IMR-90 (cell line): ENCODE measurements around the gene NAA38. TPM values are rescaled to one million over a fixed set of nuclear protein-coding genes. Genes with fewer than 3 reads are reported as not detected.
A peak's percentile ranks its signal among the peaks of the same experiment; 100 is the strongest.

Experiments
- ATAC-seq: fragments of 200-7000 bp; cut with Tn5 transposase; 2 replicates; pipeline ENCODE4 v1.9.1; 2020; ENCODE audit warnings: low read depth, mild to moderate bottlenecking, moderate library complexity
- BruUV-seq: library from RNA; stranded (reverse); fragments of 400-500 nt; replicated peaks from 2 replicates; lab custom pipeline; 2021; lab: Mats Ljungman, UMichigan
- CTCF ChIA-PET: fragments of 300-600 bp; formaldehyde crosslinking; extraction: SDS; loops from one replicate; lab custom pipeline; 2021; ENCODE audit warnings: antibody characterized with exemption; lab: Yijun Ruan, JAX
- POLR2A ChIA-PET: fragments of 300-600 bp; sonication (Branson Sonifier 250); formaldehyde crosslinking; loops from one replicate; lab custom pipeline; 2022; ENCODE audit warnings: antibody characterized with exemption; ENCODE audit not compliant: unreplicated experiment; lab: Charles Lee
- DNase-seq: peaks from one replicate; pipeline ENCODE4 v3.0.0; 2013
- H2AFZ ChIP-seq: replicated peaks from 2 replicates; pipeline ENCODE3; 2013; ENCODE audit warnings: low read length, mild to moderate bottlenecking; ENCODE audit not compliant: poor library complexity
- H2AK5ac ChIP-seq: 2 replicates; pipeline ENCODE4 v1.6.1; 2013; ENCODE audit warnings: low read depth, low read length, inconsistent platforms
- H2AK9ac ChIP-seq: replicated peaks from 2 replicates; pipeline ENCODE3; 2013; ENCODE audit warnings: mild to moderate bottlenecking, low read depth, low read length, moderate library complexity; ENCODE audit not compliant: poor library complexity
- H2BK120ac ChIP-seq: 2 replicates; pipeline ENCODE4 v1.6.1; 2013; ENCODE audit warnings: low read depth, low read length, inconsistent platforms
- H2BK15ac ChIP-seq: 3 replicates; pipeline ENCODE4 v1.6.1; 2013; ENCODE audit warnings: low read depth, low read length, inconsistent platforms
- H2BK20ac ChIP-seq: 2 replicates; pipeline ENCODE4 v1.6.1; 2013; ENCODE audit warnings: low read depth, mild to moderate bottlenecking, inconsistent platforms, low read length, moderate library complexity
- H2BK5ac ChIP-seq: 2 replicates; pipeline ENCODE4 v1.6.1; 2013; ENCODE audit warnings: mild to moderate bottlenecking, low read depth, low read length, inconsistent platforms; ENCODE audit not compliant: poor library complexity, severe bottlenecking
- H3K14ac ChIP-seq: replicated peaks from 2 replicates; pipeline ENCODE4 v1.6.1; 2013; ENCODE audit warnings: low read depth, low read length, inconsistent platforms
- H3K18ac ChIP-seq: 2 replicates; pipeline ENCODE4 v1.6.1; 2013; ENCODE audit warnings: low read depth, low read length, control low read depth
- H3K23ac ChIP-seq: 2 replicates; pipeline ENCODE4 v1.6.1; 2013; ENCODE audit warnings: low read depth, low read length, inconsistent platforms
- H3K27ac ChIP-seq: 2 replicates; pipeline ENCODE4 v1.5.1; 2013; ENCODE audit warnings: mild to moderate bottlenecking, control low read depth, low read length; ENCODE audit not compliant: insufficient read depth
- H3K27me3 ChIP-seq: 2 replicates; pipeline ENCODE4 v1.6.1; 2013; ENCODE audit warnings: low read length; ENCODE audit not compliant: control insufficient read depth, insufficient read depth
- H3K36me3 ChIP-seq: 2 replicates; pipeline ENCODE4 v1.6.1; 2013; ENCODE audit warnings: low read length, mixed read lengths; ENCODE audit not compliant: control insufficient read depth, insufficient read depth
- H3K4ac ChIP-seq: 2 replicates; pipeline ENCODE4 v1.6.1; 2013; ENCODE audit warnings: low read depth, low read length, inconsistent platforms
- H3K4me1 ChIP-seq: 2 replicates; pipeline ENCODE4 v1.6.1; 2013; ENCODE audit warnings: low read length, mixed read lengths; ENCODE audit not compliant: control insufficient read depth, insufficient read depth
- H3K4me2 ChIP-seq: 2 replicates; pipeline ENCODE4 v1.6.1; 2013; ENCODE audit warnings: low read depth, mild to moderate bottlenecking, control low read depth, low read length, moderate library complexity
- H3K4me3 ChIP-seq: 2 replicates; pipeline ENCODE4 v1.5.1; 2013; ENCODE audit warnings: low read depth, mild to moderate bottlenecking, control low read depth, low read length, moderate library complexity; ENCODE audit not compliant: insufficient read depth
- H3K56ac ChIP-seq: 2 replicates; pipeline ENCODE4 v1.6.1; 2013; ENCODE audit warnings: low read length, inconsistent platforms; ENCODE audit not compliant: insufficient read depth; ENCODE audit errors: extremely low read depth
- H3K79me1 ChIP-seq, 2 experiments: 2 replicates each; pipeline ENCODE4 v1.6.1; 2013; ENCODE audit warnings: low read length in 2 of 2, inconsistent platforms in 1 of 2, low read depth in 1 of 2
- H3K9ac ChIP-seq: 2 replicates; pipeline ENCODE4 v1.6.1; 2013; ENCODE audit warnings: low read depth, low read length, control low read depth
- H3K9me1 ChIP-seq: 2 replicates; pipeline ENCODE4 v1.6.1; 2013; ENCODE audit warnings: low read length, inconsistent platforms; ENCODE audit not compliant: insufficient read depth
- H3K9me3 ChIP-seq: 2 replicates; pipeline ENCODE4 v1.6.1; 2013; ENCODE audit warnings: low read length; ENCODE audit not compliant: control insufficient read depth, insufficient read depth
- H4K20me1 ChIP-seq: 2 replicates; pipeline ENCODE4 v1.6.1; 2013; ENCODE audit warnings: low read length, inconsistent platforms; ENCODE audit not compliant: insufficient read depth
- H4K5ac ChIP-seq: 2 replicates; pipeline ENCODE4 v1.6.1; 2013; ENCODE audit warnings: mild to moderate bottlenecking, low read depth, low read length, control low read depth
- H4K8ac ChIP-seq, 2 experiments: 2 replicates each; pipeline ENCODE4 v1.6.1; 2013; ENCODE audit warnings: low read depth in 2 of 2, low read length in 2 of 2, control low read depth in 1 of 2, inconsistent platforms in 1 of 2
- H4K91ac ChIP-seq: 2 replicates; pipeline ENCODE4 v1.6.1; 2013; ENCODE audit warnings: low read depth, low read length, inconsistent platforms; ENCODE audit not compliant: insufficient read depth
- BHLHE40 ChIP-seq: fragments of 150-350 bp; IDR thresholded peaks from 2 replicates; pipeline ENCODE4 v1.6.1; 2016; ENCODE audit warnings: mild to moderate bottlenecking, low read depth, low read length
- CHD1 ChIP-seq: IDR thresholded peaks from 2 replicates; pipeline ENCODE4 v1.6.1; 2012; ENCODE audit warnings: low read depth, low read length, improper control_type of control experiment
- FOS ChIP-seq: fragments of 150-350 bp; IDR thresholded peaks from 2 replicates; pipeline ENCODE4 v1.6.1; 2016; ENCODE audit warnings: low read depth, low read length
- MAFK ChIP-seq: IDR thresholded peaks from 2 replicates; pipeline ENCODE4 v1.6.1; 2012; ENCODE audit warnings: low read depth, low read length, improper control_type of control experiment
- MAZ ChIP-seq: IDR thresholded peaks from 2 replicates; pipeline ENCODE4 v1.6.1; 2012; ENCODE audit warnings: low read depth, mild to moderate bottlenecking, low read length, improper control_type of control experiment, moderate library complexity, borderline replicate concordance
- MXI1 ChIP-seq: IDR thresholded peaks from 2 replicates; pipeline ENCODE4 v1.6.1; 2012; ENCODE audit warnings: low read depth, mild to moderate bottlenecking, low read length, moderate library complexity, borderline replicate concordance
- NFE2L2 ChIP-seq: fragments of 150-350 bp; IDR thresholded peaks from 2 replicates; pipeline ENCODE4 v1.6.1; 2016; ENCODE audit warnings: low read depth, mild to moderate bottlenecking, low read length
- POLR2A ChIP-seq: IDR thresholded peaks from 2 replicates; pipeline ENCODE4 v1.6.1; 2012; ENCODE audit warnings: mild to moderate bottlenecking, low read depth, low read length
- RAD21 ChIP-seq: IDR thresholded peaks from 2 replicates; pipeline ENCODE4 v1.6.1; 2012; ENCODE audit warnings: low read length, improper control_type of control experiment
- RCOR1 ChIP-seq: IDR thresholded peaks from 2 replicates; pipeline ENCODE4 v1.6.1; 2012; ENCODE audit warnings: mild to moderate bottlenecking, low read length, improper control_type of control experiment; ENCODE audit not compliant: insufficient replicate concordance
- RFX5 ChIP-seq: IDR thresholded peaks from 2 replicates; pipeline ENCODE4 v1.8.0; 2012; ENCODE audit warnings: low read depth, mild to moderate bottlenecking, low read length, moderate library complexity
- SMC3 ChIP-seq: fragments of 150-350 bp; IDR thresholded peaks from 2 replicates; pipeline ENCODE4 v1.6.1; 2016; ENCODE audit warnings: low read depth, mild to moderate bottlenecking, antibody characterized with exemption, low read length, moderate library complexity
- WGBS, 2 experiments: methylation state at CpG; one replicate each; pipeline versions ENCODE4 v1.1.5 to v1.1.7; 2013; ENCODE audit warnings: missing lambda C conversion rate in 2 of 2; ENCODE audit not compliant: insufficient read length in 1 of 2; ENCODE audit errors: extremely low coverage in 2 of 2; 5-methylcytosine and 5-hydroxymethylcytosine counted together
- dilution Hi-C: fragments of 300-500 bp; cut with HindIII; formaldehyde crosslinking; loops from one replicate; pipeline ENCODE4 v1.14.3; 2018; ENCODE audit warnings: low sequenced_read_pairs; ENCODE audit not compliant: unreplicated experiment
- in situ Hi-C: fragments of 300-500 bp; cut with MboI; formaldehyde crosslinking; loops from 3 replicates; pipeline ENCODE4 v1.14.3; 2019; ENCODE audit warnings: low sequenced_read_pairs, inconsistent platforms, mixed read lengths
- intact Hi-C: fragments of 100-400 bp; cut with micrococcal nuclease; formaldehyde crosslinking; loops from 2 replicates; pipeline ENCODE4 v1.10.0; 2022
- polyA plus RNA-seq, 3 experiments: library from polyadenylated mRNA; depleted of rRNA; stranded (reverse); fragments of >200 nt; gene quantifications; 2 replicates each; pipeline ENCODE4 v1.2.3, GENCODE V29; 2012; ENCODE audit warnings: low replicate concordance in 1 of 3
- total RNA-seq: library from RNA; depleted of rRNA; stranded (reverse); fragments of >200 nt; gene quantifications from 2 replicates; pipeline ENCODE4 v1.2.3, GENCODE V29; 2012
- TF ChIP-seq, protein P1 (sequence below): conservative IDR thresholded peaks from 2 replicates; pipeline ENCODE4 v1.5.1; 2012; ENCODE audit warnings: mild to moderate bottlenecking, low read depth, low read length, improper control_type of control experiment
- TF ChIP-seq, protein P2 (sequence below): fragments of 150-350 bp; IDR thresholded peaks from 2 replicates; pipeline ENCODE4 v1.6.1; 2017; ENCODE audit warnings: mild to moderate bottlenecking, antibody characterized with exemption, low read length, low read depth

The NAA38 gene
- total and polyA plus RNA-seq, 2 of the 4 experiments (the other 2 are of a cell fraction): 40.7 to 76.8 TPM

DNA sequence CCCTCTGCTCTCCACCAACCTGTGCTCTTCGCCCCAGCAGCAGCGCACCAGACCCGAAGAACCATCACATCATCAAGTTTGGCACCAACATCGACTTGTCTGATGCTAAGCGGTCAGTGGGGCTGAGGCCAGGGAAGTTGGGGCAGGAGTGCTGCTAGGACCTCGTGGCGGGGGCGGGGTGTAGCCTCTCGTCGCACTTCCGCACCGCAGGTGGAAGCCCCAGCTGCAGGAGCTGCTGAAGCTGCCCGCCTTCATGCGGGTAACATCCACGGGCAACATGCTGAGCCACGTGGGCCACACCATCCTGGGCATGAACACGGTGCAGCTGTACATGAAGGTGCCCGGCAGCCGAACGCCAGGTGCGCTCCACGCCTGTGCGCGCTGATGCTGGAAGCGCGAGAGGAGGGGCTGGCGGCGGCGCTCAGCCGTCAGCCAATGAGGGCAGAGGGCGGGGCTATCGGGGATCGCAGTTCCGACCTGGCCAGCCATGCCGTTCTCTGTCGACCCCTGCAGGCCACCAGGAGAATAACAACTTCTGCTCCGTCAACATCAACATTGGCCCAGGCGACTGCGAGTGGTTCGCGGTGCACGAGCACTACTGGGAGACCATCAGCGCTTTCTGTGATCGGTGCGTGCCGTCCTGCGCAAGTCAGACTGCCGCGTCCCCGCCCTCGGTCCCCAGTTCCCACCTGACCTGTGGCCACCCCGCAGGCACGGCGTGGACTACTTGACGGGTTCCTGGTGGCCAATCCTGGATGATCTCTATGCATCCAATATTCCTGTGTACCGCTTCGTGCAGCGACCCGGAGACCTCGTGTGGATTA lies 5.7 kb downstream of the NAA38 start:
- Histone ChIP-seq H2BK120ac (no peak overlapping the region), H4K20me1 (peaks cover 26% of the 10 kb centered on the region), H3K36me3 (peaks cover 59% of the 10 kb centered on the region), H2AK5ac (peak overlapping the region; percentile 53), H3K14ac (no peak overlapping the region), H3K56ac (no peak overlapping the region), H3K27me3 (no peaks in the 10 kb centered on the region), H4K91ac (no peak overlapping the region), H2BK20ac (no peak overlapping the region), H3K4ac (no peak overlapping the region), H2AK9ac (peak overlapping the region; percentile 85), H3K4me1 (peaks cover 15% of the 10 kb centered on the region), H3K4me2 (no peak overlapping the region), H3K9me3 (no peaks in the 10 kb centered on the region), H3K9me1 (no peaks in the 10 kb centered on the region), H3K18ac (no peak overlapping the region), H3K27ac (no peak overlapping the region), H3K4me3 (no peak overlapping the region), H2BK5ac (no peak overlapping the region), H2AFZ (peak overlapping the region; percentile 84), H2BK15ac (no peak overlapping the region), H3K23ac (no peak overlapping the region), H4K8ac (peak overlapping the region in 1 of 2 experiments; percentile 45; a peak in 1 of 4 replicates), H3K79me1 (peaks cover 14 to 40% of the 10 kb centered on the region in 2 experiments), H3K9ac (no peak overlapping the region), H4K5ac (no peak overlapping the region)
- DNase-seq (peak; percentile 81), ATAC-seq (peak; percentile 89)
- dilution Hi-C loops: no loop called here
- TF ChIP-seq SMC3: peak; percentile 74
- no peak for TF ChIP-seq RFX5
- no peak for TF ChIP-seq FOS
- 0 out of 2 replicates have a peak, but pooled peaks have one; percentile 42 for TF ChIP-seq MXI1
- no peak for TF ChIP-seq MAFK
- no peak; the same call in 1 of the 2 replicates for TF ChIP-seq BHLHE40
- TF ChIP-seq RCOR1: no peak
- TF ChIP-seq POLR2A: peak; percentile 62
- peak; percentile 89 for TF ChIP-seq MAZ
- peak; percentile 89 for TF ChIP-seq RAD21
- no peak; the same call in 1 of the 2 replicates for TF ChIP-seq CHD1
- TF ChIP-seq, protein P1, sequence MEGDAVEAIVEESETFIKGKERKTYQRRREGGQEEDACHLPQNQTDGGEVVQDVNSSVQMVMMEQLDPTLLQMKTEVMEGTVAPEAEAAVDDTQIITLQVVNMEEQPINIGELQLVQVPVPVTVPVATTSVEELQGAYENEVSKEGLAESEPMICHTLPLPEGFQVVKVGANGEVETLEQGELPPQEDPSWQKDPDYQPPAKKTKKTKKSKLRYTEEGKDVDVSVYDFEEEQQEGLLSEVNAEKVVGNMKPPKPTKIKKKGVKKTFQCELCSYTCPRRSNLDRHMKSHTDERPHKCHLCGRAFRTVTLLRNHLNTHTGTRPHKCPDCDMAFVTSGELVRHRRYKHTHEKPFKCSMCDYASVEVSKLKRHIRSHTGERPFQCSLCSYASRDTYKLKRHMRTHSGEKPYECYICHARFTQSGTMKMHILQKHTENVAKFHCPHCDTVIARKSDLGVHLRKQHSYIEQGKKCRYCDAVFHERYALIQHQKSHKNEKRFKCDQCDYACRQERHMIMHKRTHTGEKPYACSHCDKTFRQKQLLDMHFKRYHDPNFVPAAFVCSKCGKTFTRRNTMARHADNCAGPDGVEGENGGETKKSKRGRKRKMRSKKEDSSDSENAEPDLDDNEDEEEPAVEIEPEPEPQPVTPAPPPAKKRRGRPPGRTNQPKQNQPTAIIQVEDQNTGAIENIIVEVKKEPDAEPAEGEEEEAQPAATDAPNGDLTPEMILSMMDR: peak; percentile 95
- TF ChIP-seq, protein P2, sequence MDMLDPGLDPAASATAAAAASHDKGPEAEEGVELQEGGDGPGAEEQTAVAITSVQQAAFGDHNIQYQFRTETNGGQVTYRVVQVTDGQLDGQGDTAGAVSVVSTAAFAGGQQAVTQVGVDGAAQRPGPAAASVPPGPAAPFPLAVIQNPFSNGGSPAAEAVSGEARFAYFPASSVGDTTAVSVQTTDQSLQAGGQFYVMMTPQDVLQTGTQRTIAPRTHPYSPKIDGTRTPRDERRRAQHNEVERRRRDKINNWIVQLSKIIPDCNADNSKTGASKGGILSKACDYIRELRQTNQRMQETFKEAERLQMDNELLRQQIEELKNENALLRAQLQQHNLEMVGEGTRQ: peak; percentile 19
- TF ChIP-seq NFE2L2: no peak
- intact Hi-C loops: loop anchor here (1.0 kb wide), 2 partner anchors 16 to 29 kb away; no protein-coding TSS in a partner anchor
- in situ Hi-C loops: no loop called here
- BruUV-seq: no TSS peak
- ChIA-PET POLR2A (no interaction called here), CTCF (no interaction called here)
- 17% methylated on average over 37 of the region's 60 CpGs; no CpG with 5 or more reads in 1 of the 2 experiments for WGBS, 2 experiments
